ENCODE measurements around the gene TNRC18. TPM values are rescaled to one million over a fixed set of nuclear protein-coding genes. Genes with fewer than 3 reads are reported as not detected.
A peak's percentile ranks its signal among the peaks of the same experiment; 100 is the strongest.

The TNRC18 gene
- total and polyA plus RNA-seq, 4 donors = 33.4 to 117 (median 84.1) TPM

DNA sequence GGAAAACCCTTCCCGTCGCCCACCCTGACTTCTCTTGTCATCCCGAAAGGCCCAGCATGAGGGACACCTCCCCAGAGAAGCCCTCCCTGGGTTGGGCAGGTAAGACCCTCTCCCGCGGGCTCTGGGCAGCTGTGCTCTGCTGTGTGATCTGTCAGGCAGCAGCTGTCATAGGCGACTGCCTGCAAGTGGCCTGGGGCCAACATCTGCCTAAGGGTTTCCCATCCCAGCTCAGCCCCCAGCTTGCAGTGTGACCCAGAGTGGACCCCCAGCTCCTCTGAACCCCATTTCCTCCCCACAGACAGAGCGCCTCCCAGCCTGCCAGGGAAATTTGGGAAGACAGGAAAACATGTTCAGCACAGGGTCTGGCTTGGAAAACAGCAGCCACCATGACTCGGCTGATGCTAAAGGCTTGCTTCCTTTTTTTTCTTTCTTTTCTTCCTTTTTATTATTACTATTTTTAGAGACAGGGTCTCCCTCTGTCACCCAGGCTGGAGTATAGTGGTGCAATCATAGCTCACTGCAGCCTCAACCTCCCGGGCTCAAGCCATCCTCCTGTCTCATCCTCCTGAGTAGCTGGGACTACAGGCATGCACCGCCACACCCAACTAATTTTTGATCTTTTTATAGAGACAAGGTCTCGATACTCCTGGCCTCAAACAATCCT is 18.3 kb upstream of the TNRC18 start:
- 34 to 53% methylated on average over 11 of the region's 11 CpGs for WGBS, 2 donors
- ATAC-seq (ENCODE audit: insufficient read depth, low FRiP score) (no peak), DNase-seq (peak in 2 of 3 donors; percentile 42 to 62)
- no peak for TF ChIP-seq CTCF (IDR thresholded peaks at IDR 0.05; ENCODE audit: control extremely low read depth, extremely low read depth)
- no peak overlapping the region for H3K27ac ChIP-seq (ENCODE audit: low read depth in 1 of 2, low read length in 1 of 2)
- H3K4me1 ChIP-seq (ENCODE audit: control insufficient read depth in 5 of 5, insufficient read depth in 5 of 5, low read length in 5 of 5) = peaks cover 0 to 24% (median 7%) of the 10 kb centered on the region in 5 donors
- H3K36me3 ChIP-seq (ENCODE audit: control insufficient read depth in 4 of 4, insufficient read depth in 4 of 4, low read length in 4 of 4) = peaks cover 0 to 3% (median 0%) of the 10 kb centered on the region in 4 donors
- H3K27me3 ChIP-seq (ENCODE audit: control insufficient read depth in 3 of 3, insufficient read depth in 3 of 3, low read length in 2 of 3) = no peaks in the 10 kb centered on the region
- H3K9ac ChIP-seq (ENCODE audit: insufficient read depth in 1 of 2, low read length in 2 of 2) = no peak overlapping the region
- peaks cover 0 to 4% (median 2%) of the 10 kb centered on the region in 4 donors for H3K9me3 ChIP-seq (ENCODE audit: control insufficient read depth in 4 of 4, insufficient read depth in 3 of 4, low read length in 3 of 4)
- H3K4me3 ChIP-seq = no peak overlapping the region

DNA sequence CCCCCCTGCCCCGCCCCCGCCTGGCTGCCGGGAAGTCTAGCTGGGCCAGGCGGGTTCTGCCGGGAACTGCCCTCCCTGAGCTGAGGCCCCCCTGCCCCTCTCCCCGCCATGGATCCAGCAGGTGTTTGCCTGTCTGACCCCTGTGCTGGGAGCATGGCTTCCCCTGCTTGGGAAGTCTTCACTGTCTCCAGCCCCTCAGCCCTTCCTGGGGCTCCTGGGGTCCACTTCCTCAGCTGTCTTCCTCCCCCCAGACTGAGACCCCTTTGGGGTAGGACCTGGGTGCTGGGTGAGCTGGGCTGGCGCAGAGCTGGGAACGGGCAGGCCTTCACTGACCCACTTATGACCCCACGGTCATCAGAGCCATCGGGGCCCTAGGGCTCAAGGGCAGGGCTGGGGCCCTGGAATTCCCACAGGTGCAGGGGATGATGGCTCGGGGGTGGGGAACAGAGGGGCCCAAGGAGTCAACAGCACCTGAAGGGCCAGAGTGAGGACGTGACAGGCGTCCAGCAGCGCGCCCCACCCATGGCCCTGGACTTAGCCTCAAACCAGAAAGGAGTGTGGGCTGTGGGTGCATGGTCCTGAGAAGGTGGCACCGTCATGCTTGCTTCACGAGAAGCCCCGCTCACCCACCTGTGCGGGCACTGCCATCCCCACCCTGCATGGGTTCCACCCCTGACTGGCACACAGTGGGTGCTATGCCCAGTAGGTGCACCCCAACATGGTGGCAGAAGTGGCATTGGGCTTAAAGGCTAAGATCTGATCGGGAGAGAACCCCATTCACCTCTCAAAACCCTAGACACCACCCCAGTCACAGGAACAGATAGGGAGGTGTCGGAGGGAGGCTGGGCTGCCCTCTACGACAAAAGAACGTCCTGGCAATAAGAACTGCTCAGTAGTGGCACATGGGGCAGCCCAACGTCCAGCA is 16.2 kb upstream of the TNRC18 start:
- Histone ChIP-seq H3K36me3 (ENCODE audit: control insufficient read depth in 4 of 4, insufficient read depth in 4 of 4, low read length in 4 of 4) (peaks cover 0 to 3% (median 0%) of the 10 kb centered on the region in 4 donors), H3K4me3 (no peak overlapping the region), H3K4me1 (ENCODE audit: control insufficient read depth in 5 of 5, insufficient read depth in 5 of 5, low read length in 5 of 5) (peaks cover 0 to 16% (median 6%) of the 10 kb centered on the region in 5 donors), H3K27ac (ENCODE audit: low read depth in 1 of 2, low read length in 1 of 2) (no peak overlapping the region), H3K27me3 (ENCODE audit: control insufficient read depth in 3 of 3, insufficient read depth in 3 of 3, low read length in 2 of 3) (no peaks in the 10 kb centered on the region), H3K9me3 (ENCODE audit: control insufficient read depth in 4 of 4, insufficient read depth in 3 of 4, low read length in 3 of 4) (peaks cover 0 to 4% (median 2%) of the 10 kb centered on the region in 4 donors), H3K9ac (ENCODE audit: insufficient read depth in 1 of 2, low read length in 2 of 2) (no peak overlapping the region)
- TF ChIP-seq CTCF (IDR thresholded peaks at IDR 0.05; ENCODE audit: control extremely low read depth, extremely low read depth) = no peak
- ATAC-seq (ENCODE audit: insufficient read depth, low FRiP score) = no peak
- 85 to 87% methylated on average over 20 to 24 of the region's 24 CpGs for WGBS, 2 donors
- DNase-seq = peak in 1 of 3 donors; percentile 17

GRCh38 chr7:5439209-5439571 is 15.6 kb upstream of the TNRC18 start:
- no peak for ATAC-seq (ENCODE audit: insufficient read depth, low FRiP score)
- peaks cover 0 to 16% (median 6%) of the 10 kb centered on the region in 5 donors for H3K4me1 ChIP-seq (ENCODE audit: control insufficient read depth in 5 of 5, insufficient read depth in 5 of 5, low read length in 5 of 5)
- H3K27me3 ChIP-seq (ENCODE audit: control insufficient read depth in 3 of 3, insufficient read depth in 3 of 3, low read length in 2 of 3) = no peaks in the 10 kb centered on the region
- no peak for DNase-seq
- no peak overlapping the region for H3K4me3 ChIP-seq
- no peak overlapping the region for H3K27ac ChIP-seq (ENCODE audit: low read depth in 1 of 2, low read length in 1 of 2)
- WGBS, 2 donors = 72 to 82% methylated on average over 3 of the region's 3 CpGs
- H3K36me3 ChIP-seq (ENCODE audit: control insufficient read depth in 4 of 4, insufficient read depth in 4 of 4, low read length in 4 of 4) = peaks cover 0 to 3% (median under 1%) of the 10 kb centered on the region in 4 donors
- no peak for TF ChIP-seq CTCF (IDR thresholded peaks at IDR 0.05; ENCODE audit: control extremely low read depth, extremely low read depth)
- H3K9ac ChIP-seq (ENCODE audit: insufficient read depth in 1 of 2, low read length in 2 of 2) = no peak overlapping the region
- peaks cover 0 to 4% (median 2%) of the 10 kb centered on the region in 4 donors for H3K9me3 ChIP-seq (ENCODE audit: control insufficient read depth in 4 of 4, insufficient read depth in 3 of 4, low read length in 3 of 4)

All from lung (tissue), 12 donors.